ENCODE data around the gene SLC23A2.
A peak's percentile ranks its signal among the peaks of the same experiment; 100 is the strongest.
"Not testable (repeated sequence)": the region's sequence is repeated elsewhere in the genome, so short reads cannot be mapped to it uniquely, and the experiment has no call there.

Gene SLC23A2

DNA sequence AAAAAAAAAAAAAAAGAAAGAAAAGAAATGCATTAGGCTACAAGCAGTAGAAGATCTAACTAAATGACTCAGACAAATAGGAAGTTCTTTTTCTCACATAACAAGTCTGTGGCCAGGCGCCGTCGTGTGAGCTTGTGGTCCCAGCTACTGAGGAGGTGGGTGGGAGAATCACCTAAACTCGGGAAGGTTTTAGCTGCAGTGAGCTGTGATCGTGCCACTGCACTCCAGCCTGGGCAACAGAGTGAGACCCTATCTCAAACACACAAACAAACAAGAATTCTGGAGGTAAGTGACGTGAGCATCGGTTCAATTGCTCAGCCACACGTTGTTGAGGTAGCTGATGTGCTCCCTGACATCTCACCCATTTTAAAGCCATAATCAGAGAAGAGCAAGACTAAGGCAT lies 37.9 kb upstream of the SLC23A2 start:
- no peak for DNase-seq (ENCODE audit: extremely low read depth, low read depth)
- TF ChIP-seq, protein P1, sequence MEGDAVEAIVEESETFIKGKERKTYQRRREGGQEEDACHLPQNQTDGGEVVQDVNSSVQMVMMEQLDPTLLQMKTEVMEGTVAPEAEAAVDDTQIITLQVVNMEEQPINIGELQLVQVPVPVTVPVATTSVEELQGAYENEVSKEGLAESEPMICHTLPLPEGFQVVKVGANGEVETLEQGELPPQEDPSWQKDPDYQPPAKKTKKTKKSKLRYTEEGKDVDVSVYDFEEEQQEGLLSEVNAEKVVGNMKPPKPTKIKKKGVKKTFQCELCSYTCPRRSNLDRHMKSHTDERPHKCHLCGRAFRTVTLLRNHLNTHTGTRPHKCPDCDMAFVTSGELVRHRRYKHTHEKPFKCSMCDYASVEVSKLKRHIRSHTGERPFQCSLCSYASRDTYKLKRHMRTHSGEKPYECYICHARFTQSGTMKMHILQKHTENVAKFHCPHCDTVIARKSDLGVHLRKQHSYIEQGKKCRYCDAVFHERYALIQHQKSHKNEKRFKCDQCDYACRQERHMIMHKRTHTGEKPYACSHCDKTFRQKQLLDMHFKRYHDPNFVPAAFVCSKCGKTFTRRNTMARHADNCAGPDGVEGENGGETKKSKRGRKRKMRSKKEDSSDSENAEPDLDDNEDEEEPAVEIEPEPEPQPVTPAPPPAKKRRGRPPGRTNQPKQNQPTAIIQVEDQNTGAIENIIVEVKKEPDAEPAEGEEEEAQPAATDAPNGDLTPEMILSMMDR (IDR thresholded peaks at IDR 0.05; ENCODE audit: low read depth, low read length): no peak

DNA sequence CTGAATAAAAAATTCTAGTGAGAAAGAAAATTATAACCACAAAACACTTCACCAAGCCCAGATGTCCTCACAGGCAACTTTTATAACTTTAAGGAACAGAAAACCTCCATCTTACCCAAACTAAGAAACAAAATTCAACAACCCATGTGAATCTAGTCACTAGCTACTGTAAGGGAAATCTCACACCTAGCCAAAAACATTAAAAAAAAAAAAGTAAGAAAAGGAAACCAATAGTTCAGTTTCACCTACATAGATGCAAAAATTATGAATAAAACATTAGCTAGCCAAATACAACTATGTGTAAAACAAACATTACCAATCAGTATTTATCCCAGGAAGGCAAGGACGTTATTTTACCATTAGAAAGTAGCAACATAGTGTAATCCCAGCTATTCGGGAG lies 35.5 kb upstream of the SLC23A2 start:
- TF ChIP-seq, protein P1 (IDR thresholded peaks at IDR 0.05; ENCODE audit: low read depth, low read length): no peak
- no peak for DNase-seq (ENCODE audit: extremely low read depth, low read depth)

DNA sequence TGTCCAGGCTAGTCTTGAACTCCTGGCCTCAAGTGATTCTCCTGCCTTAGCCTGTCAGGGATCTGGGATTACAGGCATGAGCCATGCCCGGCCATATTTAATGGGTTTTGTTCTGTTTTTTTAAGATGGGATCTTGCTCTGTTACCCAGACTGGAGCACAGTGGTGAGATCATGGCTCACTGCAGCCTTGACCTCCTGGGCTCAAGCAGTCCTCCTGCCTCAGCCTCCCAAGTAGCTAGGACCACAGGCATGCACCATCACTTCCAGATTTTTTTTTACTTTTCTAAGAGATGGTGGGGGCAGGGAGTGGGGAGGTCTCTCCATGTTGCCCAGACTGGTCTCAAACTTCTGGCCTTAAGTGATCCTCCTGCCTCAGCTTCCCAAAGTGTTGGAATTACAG lies 34.2 kb upstream of the SLC23A2 start:
- not testable (repeated sequence) for DNase-seq (ENCODE audit: extremely low read depth, low read depth)

DNA sequence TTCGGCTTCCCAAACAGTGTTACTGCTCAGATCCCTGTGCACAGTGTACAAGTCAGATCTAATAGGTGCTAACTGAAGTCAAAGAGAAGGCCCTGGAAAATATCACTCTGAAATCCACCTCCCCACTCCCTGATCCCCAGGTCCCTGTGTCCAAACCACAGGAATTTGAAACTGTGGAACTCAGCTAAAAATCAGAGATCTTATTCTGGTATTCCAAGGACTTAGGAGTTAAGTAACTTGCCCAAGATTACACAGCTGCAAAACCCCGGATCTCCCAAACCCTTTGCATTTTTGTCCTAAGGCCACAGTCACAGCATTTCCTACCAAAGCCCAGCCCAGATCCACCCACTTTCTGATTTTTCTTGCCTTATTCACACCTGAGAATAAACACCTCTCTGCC lies 32.3 kb upstream of the SLC23A2 start:
- DNase-seq (ENCODE audit: extremely low read depth, low read depth): peak; percentile 18
- TF ChIP-seq, protein P1 (IDR thresholded peaks at IDR 0.05; ENCODE audit: low read depth, low read length): no peak

DNA sequence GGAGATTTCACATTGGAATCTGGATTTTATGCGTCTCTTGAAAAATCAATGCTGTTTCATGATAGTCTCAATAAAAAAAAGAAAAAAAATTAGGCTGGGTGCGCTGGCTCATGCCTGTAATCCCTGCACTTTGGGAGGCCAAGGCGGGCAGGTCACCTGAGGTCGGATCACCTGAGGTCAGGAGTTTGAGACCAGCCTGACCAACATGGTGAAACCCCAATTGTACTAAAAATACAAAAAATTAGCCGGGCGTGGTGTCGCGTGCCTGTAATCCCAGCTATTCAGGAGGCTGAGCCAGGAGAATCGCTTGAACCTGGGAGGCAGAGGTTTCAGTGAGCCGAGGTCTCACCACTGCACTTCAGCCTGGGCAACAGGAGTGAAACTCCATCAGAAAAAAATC lies 30.4 kb upstream of the SLC23A2 start:
- not testable (repeated sequence) for DNase-seq (ENCODE audit: extremely low read depth, low read depth)

DNA sequence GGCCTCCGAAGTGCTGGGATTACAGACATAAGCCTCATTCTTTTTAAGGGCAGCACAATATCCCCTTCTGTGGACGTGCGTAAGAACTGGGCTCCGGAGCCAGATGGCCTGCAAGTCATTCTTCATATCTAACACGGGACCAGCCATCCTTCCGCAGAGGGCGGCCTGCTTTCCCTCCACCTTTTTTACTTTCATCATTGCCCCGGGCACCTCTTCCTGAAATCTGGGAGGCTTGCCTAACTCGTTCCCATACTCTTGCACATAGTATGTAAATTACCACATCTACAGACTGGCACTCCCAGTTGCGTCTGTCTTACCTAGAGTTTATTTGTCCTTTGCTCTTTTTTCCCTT lies 29.9 kb upstream of the SLC23A2 start:
- TF ChIP-seq, protein P1 (IDR thresholded peaks at IDR 0.05; ENCODE audit: low read depth, low read length): no peak

DNA sequence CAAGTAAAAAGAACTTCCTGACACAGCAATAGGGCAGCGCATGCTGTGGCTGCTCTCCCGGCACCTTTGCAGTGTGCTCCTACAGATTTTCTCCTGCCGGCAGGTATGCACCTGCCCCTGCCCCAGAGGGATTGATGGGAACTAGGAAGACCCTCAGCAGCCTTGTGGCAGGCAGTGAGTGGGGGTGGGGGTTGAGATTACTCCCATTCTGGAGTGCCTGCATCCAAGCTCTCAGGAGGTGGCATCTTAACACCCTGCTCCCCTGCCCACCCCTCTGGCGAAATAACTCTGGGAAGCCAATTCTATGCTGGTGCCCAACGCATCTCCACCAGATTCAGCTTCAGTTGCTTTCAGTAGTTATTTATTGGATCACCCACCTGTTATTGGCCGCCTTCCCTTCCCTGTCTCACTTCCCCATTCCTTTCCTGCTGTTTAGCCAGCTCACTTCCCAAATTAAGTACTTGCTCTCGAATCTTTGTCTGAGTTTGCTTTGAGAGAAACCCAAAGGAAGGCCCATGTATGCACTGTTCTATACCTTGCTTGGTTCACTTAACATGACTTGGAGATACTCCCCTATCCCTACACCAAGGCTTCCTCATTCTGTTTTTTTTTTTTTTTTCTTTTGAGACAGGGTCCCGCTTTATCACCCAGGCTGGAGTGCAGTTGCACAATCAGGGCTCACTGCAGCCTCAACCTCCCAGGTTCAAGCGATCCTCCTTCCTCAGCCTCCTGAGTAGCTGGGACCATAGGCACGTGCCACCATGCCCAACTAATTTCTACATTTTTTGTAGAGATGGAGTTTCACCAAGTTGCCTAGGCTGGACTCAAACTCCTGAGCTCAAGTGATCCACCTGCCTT lies 29.3 kb upstream of the SLC23A2 start:
- no peak for DNase-seq (ENCODE audit: extremely low read depth, low read depth)
- TF ChIP-seq, protein P1 (IDR thresholded peaks at IDR 0.05; ENCODE audit: low read depth, low read length): no peak

More for the DNA sequence above, 29.9 kb upstream of the SLC23A2 start:
- no peak for DNase-seq (ENCODE audit: extremely low read depth, low read depth)

DNA sequence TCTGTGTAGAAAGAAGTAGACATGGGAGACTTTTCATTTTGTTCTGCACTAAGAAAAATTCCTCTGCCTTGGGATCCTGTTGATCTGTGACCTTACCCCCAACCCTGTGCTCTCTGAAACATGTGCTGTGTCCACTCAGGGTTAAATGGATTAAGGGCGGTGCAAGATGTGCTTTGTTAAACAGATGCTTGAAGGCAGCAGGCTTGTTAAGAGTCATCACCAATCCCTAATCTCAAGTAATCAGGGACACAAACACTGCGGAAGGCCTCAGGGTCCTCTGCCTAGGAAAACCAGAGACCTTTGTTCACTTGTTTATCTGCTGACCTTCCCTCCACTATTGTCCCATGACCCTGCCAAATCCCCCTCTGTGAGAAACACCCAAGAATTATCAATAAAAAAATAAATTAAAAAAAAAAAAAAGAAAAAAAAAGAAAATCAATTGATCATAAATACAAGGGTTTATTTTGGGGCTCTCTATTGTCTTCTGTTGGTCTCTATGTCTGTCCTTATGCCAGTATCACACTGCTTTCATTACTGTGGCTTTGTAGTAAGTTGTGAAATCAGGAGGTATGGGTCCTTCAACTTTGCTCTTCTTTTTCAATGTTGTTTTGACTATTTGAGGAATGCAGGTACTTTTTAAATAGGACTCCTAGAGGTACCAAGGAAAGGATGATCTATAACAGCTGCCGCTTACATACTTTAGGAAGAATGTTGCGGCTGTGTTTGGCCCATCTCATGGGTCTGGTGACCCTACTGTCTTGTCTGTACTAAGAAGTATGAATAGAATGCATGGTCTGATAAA lies 27.1 kb upstream of the SLC23A2 start:
- not testable (repeated sequence) for DNase-seq (ENCODE audit: extremely low read depth, low read depth)

DNA sequence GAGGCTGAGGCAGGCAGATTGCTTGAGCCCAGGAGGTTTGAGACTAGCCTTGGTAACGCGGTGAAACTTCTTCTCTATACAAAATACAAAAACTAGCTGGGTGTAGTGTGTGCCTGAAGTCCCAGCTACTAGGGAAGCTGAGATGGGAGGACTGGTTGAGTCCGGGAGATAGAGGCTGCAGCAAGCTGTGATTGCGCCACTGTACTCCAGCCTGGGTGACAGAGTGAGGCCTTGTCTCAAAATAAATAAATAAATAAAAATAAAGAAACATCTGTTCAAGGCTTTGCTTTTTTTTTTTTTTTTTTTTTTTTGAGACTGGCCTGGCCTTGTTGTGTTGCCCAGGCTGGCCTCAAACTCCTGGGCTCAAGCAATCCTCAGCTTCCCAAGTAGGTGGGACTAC lies 23.7 kb upstream of the SLC23A2 start:
- no peak for DNase-seq (ENCODE audit: extremely low read depth, low read depth)
- TF ChIP-seq, protein P1 (IDR thresholded peaks at IDR 0.05; ENCODE audit: low read depth, low read length): no peak
